Measurements from ENCODE around the gene SHROOM2.

GRCh38 chrX:9867226-9867625 lies 81.0 kb downstream of the SHROOM2 start:
- no peak for TF ChIP-seq CTCF (IDR thresholded peaks at IDR 0.05)
- no peak for TF ChIP-seq POLR2A (IDR thresholded peaks at IDR 0.05)
- no peak for TF ChIP-seq POLR2AphosphoS5 (IDR thresholded peaks at IDR 0.05)
- no peak for TF ChIP-seq EP300 (IDR thresholded peaks at IDR 0.05)
